Measurements from ENCODE around the gene SPATC1L. TPM values are rescaled to one million over a fixed set of nuclear protein-coding genes. Genes with fewer than 3 reads are reported as not detected.
"Not testable (repeated sequence)": the region's sequence is repeated elsewhere in the genome, so short reads cannot be mapped to it uniquely, and the experiment has no call there.

The SPATC1L gene
- total RNA-seq, 2 donors from 2014 or later, result 7.1 to 8.9 TPM

DNA sequence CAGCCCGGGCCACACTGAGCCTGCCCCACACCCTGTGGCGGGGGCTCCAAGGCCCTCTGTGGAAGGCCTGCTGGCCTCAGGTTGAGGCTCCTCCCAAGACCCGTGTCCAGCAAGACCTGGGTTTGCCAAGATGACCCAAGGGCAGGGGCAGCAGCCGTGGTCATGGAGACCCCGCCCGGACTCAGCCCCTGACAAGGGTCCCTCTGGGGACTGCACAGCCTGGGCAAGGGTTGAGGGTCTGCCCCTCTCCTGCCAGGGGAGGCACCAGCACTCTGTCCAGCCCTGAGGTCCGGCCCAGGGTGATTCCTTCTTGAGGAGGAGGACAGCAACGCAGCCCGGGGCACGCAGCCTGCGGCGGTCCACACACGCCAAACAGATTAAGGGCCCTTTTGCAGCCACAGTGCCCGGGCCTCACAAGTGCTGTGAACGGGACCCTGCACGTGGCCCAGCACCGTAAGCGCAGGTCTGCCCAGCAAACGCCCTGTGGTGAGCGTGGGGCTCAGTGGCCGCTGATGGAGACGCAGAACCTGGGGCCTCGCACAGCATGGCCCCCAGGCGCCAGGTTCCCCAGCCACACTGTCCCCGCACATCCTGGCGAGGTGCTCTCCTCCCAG, 3.4 kb downstream of the SPATC1L start:
- H3K27ac Mint-ChIP-seq, result no peak overlapping the region
- no peak for ATAC-seq
- peaks cover 4 to 9% of the 10 kb centered on the region in 2 donors for H3K36me3 Mint-ChIP-seq
- H3K9me3 Mint-ChIP-seq, result peaks cover 0 to 5% of the 10 kb centered on the region in 2 donors
- no peak for DNase-seq (ENCODE audit: low spot score in 2 of 2)

DNA sequence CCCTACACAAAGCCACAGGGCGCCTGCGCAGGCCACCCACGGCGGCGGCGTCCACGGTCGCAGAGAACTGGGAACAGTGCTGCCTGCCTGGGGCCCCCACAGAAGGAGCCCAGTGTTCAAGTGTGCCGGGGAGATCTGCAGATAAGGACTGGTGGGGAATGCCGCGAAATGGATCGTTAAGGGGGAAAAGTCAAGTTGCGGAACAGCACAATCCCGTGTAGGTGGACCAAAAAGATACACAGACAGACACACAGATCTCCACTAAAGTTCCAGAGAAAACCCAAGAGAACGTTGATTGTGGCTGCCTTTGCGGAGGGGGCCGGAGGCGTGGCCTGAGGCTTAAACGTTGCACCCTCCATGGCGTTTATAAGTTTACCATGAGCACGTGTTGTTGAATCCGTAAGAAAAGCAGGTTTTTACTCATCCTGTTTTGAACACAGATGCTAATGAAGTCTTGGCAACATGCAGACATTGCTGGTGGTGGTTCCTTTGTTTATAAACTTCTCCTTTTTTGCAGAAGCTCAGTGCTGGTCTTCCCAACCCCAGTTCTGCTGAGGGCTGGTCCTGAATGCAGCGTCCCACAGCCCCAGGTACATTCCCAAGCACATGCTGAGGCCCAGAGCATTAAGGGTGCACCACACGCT, 4.1 kb downstream of the SPATC1L start:
- DNase-seq (ENCODE audit: low spot score in 2 of 2) (no peak), ATAC-seq (no peak)
- peaks cover 0 to 6% of the 10 kb centered on the region in 2 donors for H3K9me3 Mint-ChIP-seq
- peaks cover 10 to 11% of the 10 kb centered on the region in 2 donors for H3K36me3 Mint-ChIP-seq
- H3K27ac Mint-ChIP-seq, result no peak overlapping the region

DNA sequence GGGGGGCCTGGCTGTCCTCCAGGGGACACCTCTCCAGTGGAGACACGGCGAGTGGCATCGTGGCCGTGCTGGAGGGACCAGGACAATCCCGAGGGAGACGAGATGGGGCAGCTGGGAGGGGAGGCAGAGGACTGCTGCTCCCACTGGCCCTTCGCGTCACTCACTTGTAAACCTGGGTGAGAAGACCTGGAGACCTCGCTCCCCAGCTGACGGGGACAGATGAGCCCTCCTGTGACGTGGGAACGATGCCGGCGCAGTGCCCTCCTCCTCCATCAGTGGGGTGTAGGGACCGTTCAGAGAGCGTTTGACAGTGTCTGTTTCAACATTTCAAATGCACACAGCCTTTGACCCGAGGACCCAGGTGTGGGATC, 4.6 kb downstream of the SPATC1L start:
- Mint-ChIP-seq H3K36me3 (peaks cover 14 to 16% of the 10 kb centered on the region in 2 donors), H3K27ac (no peak overlapping the region), H3K9me3 (peaks cover 0 to 11% of the 10 kb centered on the region in 2 donors)
- no peak for ATAC-seq
- no peak for DNase-seq (ENCODE audit: low spot score in 2 of 2)

DNA sequence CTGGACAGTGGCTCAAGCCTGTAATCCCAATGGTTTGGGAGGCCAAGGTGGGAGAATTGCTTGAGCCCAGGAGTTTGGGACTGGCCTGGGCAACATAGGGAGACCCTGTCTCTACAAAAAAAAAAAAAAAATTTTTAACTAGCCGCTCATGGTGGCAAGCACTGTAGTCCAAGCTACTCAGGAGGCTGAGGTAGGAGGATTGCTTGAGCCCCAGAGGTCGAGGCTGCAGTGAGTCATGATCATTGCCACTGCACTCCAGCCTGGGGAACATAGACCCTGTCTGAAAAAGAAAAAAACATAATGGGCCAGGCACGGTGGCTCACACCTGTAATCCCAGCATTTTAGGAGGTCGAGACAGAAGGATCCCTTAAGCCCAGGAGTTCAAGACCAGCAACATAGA, 5.3 kb downstream of the SPATC1L start:
- peaks cover 0 to 16% of the 10 kb centered on the region in 2 donors for H3K9me3 Mint-ChIP-seq
- DNase-seq (ENCODE audit: low spot score in 2 of 2), result no peak
- H3K36me3 Mint-ChIP-seq, result peaks cover 20 to 22% of the 10 kb centered on the region in 2 donors
- no peak overlapping the region for H3K27ac Mint-ChIP-seq
- ATAC-seq, result no peak

DNA sequence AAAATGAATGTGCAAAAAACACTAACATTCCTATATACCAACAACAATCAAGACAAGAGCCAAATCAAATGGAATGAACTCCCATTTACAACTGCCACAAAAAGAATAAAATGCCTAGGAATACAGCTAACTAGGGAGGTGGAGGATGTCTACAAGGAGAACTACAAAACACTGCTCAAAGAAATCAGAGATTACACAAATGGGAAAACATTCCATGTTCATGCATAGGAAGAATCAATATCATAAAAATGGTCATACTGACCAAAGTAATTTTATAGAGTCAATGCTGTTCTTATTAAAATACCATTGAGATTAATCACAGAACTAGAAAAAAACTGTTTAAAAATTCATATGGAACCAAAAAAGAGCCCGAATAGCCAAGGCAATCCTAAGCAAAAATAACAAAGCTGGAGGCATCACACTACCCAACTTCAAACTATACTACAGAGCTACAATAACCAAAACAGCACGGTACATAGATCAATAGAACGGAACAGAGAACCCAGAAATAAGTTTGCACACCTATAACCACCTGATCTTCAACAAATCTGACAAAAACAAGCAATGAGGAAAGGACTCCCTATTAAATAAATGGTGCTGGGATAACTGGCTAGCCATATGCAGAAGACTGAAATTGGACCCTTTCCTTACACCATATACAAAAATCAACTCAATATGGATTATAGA, 7.7 kb downstream of the SPATC1L start:
- ATAC-seq; H3K27ac Mint-ChIP-seq; DNase-seq (ENCODE audit: low spot score in 2 of 2): not testable (repeated sequence)
- Mint-ChIP-seq H3K36me3 (peaks cover 27% of the 10 kb centered on the region in 2 donors), H3K9me3 (peaks cover 0 to 21% of the 10 kb centered on the region in 2 donors)

DNA sequence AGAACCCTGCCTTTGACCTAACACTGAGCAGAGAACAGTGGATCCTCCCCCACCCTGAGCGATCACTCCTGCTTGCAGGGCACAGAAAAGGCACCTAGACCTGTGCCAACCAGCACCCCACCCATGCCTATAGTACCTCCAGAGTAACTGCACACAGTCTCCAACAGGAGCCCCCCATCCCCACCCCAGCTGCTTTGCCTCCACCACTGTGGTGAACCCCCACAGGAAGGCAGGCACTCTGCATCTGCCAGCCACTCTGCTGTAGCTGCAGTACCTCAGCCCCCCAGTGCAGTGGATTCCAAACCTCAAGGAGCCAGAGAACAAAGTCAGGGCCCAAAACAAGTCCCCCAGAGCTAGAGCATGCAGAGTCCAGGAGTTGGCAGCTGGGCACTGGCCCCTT, 10.7 kb downstream of the SPATC1L start:
- DNase-seq (ENCODE audit: low spot score in 2 of 2) (peak in 1 of 2 donors; percentile 44), ATAC-seq (no peak)
- Mint-ChIP-seq H3K36me3 (peaks cover 27% of the 10 kb centered on the region in 2 donors), H3K27ac (no peak overlapping the region), H3K9me3 (peaks cover 0 to 21% of the 10 kb centered on the region in 2 donors)

DNA sequence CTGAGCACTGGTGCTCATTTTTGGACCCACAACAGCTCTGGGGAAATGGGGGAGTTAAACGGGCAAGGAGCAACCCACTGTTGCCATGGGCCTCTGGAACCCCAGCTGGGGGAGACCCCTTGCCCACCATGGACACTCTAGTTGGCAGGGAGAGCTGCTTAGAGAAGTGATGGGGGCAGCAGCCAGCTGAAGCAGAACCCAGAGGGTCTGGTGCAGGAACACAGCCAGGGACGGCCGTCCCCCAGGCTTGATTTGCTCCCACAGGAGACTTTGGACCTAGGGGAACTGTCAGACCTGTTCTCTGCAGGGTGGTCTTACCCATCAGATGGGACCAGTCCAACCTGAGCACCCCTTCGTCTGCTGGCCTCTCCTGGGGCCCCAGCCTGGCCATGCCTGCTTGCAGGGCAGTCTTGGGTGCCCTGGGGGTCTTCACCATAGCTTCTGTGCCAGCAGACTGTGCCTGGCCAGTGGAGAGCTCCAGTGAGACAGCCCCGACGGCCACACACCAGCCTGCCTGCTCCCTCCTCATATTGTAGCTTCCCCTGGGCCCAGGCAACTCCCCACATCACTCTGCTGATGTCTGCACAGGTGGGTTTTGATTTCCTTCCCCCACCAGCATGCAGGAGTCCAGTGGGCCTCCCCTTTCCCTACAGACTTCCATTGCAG, 11.3 kb downstream of the SPATC1L start:
- H3K27ac Mint-ChIP-seq, result no peak overlapping the region
- H3K9me3 Mint-ChIP-seq, result peaks cover 0 to 21% of the 10 kb centered on the region in 2 donors
- no peak for DNase-seq (ENCODE audit: low spot score in 2 of 2)
- ATAC-seq, result no peak
- H3K36me3 Mint-ChIP-seq, result peaks cover 27% of the 10 kb centered on the region in 2 donors

DNA sequence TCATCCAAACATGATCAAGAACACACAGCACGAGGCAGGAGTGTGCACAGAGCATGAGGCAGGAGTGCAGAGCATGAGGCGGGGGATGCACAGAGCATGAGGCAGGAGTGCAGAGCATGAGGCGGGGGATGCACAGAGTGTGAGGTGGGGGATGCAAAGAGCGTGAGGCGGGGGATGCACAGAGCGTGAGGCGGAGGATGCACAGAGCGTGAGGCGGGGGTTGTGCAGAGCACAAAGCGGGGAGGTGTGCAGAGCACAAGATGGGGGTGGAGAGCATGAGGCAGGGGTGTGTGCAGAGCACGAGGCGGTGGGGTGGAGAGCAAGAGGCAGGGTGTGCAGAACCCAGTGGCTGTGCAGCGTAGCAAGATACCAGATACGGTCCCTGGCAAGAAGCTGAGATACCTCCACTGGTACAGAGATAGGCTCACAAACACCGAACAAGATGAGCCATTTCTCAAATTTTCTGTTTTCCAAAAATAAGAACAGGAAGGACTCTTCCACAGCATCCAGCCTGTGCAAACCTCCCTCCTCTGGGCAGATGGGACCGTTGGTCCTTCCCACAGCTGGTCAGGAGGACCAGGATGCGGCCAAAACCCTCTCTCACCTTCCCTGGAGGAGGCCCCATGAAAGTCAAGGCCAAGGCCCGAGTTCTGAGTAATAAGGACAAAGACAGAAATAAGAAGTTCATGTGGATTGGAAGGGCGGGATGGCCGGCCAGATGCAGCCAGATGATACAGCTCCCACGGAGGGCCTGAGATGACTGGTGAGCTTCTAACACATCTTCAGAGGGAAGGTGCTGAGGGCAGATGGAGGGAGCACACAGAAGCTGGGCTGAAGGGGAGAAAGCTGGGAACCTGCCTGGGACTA, 12.0 kb downstream of the SPATC1L start:
- DNase-seq (ENCODE audit: low spot score in 2 of 2) (no peak), ATAC-seq (no peak)
- Mint-ChIP-seq H3K9me3 (peaks cover 0 to 21% of the 10 kb centered on the region in 2 donors), H3K36me3 (peaks cover 27% of the 10 kb centered on the region in 2 donors), H3K27ac (no peak overlapping the region)

DNA sequence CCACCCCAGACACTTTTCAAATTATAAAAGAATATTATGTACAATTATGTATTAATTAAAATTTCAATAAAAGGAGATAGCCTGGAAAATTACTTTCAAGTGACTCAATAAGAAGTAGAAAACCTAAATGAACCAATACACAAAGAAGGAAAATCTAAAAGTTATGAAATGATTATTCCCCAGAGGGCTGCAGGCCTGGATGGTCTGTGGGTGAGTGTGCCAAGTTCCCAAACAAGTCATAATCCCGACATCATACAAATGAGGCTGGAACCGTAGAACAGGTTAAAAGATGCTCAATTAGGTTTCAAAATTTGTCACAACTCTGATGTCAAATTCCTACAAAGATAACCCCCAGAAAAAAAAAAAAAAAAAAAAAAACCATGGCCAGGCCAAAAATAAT, 12.7 kb downstream of the SPATC1L start:
- no peak for ATAC-seq
- DNase-seq (ENCODE audit: low spot score in 2 of 2), result no peak
- H3K9me3 Mint-ChIP-seq, result peaks cover 0 to 21% of the 10 kb centered on the region in 2 donors
- peaks cover 25 to 27% of the 10 kb centered on the region in 2 donors for H3K36me3 Mint-ChIP-seq
- H3K27ac Mint-ChIP-seq, result no peak overlapping the region

DNA sequence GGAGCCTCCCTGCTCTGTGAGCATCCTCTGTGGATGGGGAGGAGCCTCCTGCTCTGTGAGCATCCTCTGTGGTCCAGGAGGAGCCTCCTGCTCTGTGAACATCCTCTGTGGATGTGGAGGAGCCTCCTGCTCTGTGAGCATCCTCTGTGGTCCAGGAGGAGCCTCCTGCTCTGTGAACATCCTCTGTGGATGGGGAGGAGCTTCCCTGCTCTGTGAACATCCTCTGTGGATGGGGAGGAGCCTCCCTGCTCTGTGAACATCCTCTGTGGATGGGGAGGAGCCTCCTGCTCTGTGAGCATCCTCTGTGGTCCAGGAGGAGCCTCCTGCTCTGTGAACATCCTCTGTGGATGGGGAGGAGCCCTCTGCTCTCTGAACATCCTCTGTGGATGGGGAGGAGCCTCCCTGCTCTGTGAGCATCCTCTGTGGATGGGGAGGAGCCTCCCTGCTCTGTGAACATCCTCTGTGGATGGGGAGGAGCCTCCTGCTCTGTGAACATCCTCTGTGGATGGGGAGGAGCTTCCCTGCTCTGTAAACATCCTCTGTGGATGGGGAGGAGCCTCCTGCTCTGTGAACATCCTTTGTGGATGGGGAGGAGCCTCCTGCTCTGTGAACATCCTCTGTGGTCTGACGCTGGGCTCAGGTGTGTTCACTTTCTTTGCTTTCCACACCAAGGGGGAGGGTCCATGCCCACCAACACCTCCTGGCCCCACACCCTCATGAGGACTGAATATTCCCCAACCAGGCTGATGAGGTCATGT, 13.6 kb downstream of the SPATC1L start:
- not testable (repeated sequence) for ATAC-seq
- Mint-ChIP-seq H3K27ac (peak overlapping the region; percentile 9 to 53), H3K36me3 (peaks cover 17 to 20% of the 10 kb centered on the region in 2 donors)

DNA sequence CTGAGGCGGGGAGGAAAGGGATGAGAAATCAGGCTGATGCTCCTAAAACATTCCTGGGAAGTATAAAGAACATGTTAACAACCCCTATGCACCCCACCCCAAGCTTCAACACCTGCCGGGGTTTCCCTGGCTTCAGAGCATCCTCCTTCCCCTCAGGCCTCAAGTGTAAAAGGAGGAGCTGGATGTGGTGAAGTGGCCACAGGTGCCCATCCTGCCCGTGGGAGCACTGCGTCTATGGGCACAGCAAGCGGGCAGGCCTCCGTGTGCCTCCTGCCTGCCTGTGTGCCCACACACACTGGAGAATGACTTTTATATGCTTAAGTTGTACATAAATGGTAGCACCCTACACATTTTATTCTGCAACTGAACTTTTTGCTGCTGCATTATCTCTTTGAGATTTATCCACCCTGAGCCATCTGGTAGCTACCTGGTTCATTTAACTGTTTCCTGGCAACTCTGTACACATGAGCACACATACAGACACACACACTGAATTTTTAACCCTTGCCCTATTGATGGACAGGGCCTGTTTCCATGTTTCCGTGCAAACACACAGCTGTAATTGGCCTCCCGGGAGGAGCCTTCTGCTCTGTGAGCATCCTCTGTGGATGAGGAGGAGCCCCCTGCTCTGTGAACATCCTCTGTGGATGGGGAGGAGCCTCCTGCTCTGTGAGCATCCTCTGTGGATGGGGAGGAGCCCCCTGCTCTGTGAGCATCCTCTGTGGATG, 15.4 kb downstream of the SPATC1L start:
- no peak for DNase-seq (ENCODE audit: low spot score in 2 of 2)
- Mint-ChIP-seq H3K36me3 (peaks cover 5 to 6% of the 10 kb centered on the region in 2 donors), H3K9me3 (peaks cover 0 to 5% of the 10 kb centered on the region in 2 donors), H3K27ac (no peak overlapping the region)
- no peak for ATAC-seq

More for the DNA sequence above, 13.6 kb downstream of the SPATC1L start:
- DNase-seq (ENCODE audit: low spot score in 2 of 2), result not testable (repeated sequence)
- peaks cover 0 to 14% of the 10 kb centered on the region in 2 donors for H3K9me3 Mint-ChIP-seq

DNA sequence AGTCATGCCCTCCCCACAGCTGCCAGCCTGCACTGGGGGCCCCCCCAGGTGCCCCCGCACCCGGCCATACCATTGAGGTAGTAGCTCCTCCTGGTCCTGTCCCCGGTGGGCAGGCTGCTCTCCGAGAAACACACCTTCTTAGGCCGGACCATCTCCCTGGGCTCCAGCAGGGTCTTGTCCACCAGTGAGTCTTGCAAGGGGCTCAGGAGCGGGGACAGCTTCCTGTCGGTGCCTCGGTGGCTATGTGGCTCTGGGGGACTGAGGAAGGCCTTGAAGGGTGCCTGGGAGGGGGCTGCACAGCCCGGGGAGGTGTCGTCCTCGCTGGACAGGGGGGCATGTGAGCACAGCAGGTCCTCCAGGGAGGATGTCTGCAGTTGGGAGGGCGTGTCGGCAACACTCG, 16.0 kb downstream of the SPATC1L start:
- Mint-ChIP-seq H3K9me3 (no peaks in the 10 kb centered on the region), H3K27ac (no peak overlapping the region), H3K36me3 (peaks cover 0 to under 1% of the 10 kb centered on the region in 2 donors)
- no peak for ATAC-seq
- DNase-seq (ENCODE audit: low spot score in 2 of 2), result no peak

DNA sequence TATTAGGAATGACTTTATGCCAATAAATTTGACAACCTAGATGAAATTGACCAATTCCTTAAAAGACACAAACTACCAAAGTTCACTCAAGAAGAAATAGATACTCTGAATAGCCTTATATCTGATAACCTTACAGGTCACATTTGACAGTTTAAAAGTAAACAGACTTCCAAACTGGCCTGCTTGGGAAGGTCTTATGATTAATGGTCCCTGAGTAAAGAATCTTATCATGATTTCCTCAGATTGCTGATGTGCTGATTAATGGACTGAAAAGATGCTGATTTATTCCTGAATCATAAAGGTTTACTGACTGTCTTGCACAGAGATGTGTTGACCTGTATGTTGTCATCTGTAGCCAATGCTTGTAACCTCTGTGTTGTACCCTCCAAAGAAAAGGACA, 19.2 kb downstream of the SPATC1L start:
- no peak for DNase-seq (ENCODE audit: low spot score in 2 of 2)
- no peak for ATAC-seq
- H3K36me3 Mint-ChIP-seq, result no peaks in the 10 kb centered on the region
- no peaks in the 10 kb centered on the region for H3K9me3 Mint-ChIP-seq
- no peak overlapping the region for H3K27ac Mint-ChIP-seq

DNA sequence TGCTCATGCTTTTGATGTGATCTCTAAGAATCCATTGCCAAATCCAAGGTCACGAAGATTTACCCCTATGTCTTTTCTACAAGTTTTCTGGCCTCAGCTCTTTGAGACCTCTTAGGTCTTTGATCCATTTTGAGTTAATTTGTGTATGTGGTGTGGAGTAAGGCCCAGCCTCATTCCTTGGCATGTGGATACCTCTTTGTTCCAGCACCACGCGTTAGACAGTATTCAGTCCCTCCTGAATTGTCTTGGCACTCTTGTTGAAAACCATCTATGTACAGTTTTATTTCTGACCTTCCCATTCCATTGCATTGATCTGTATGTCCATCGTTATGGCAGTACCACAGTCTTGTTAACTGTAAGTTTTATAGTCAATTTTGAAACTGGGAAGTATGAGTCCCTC, 20.9 kb downstream of the SPATC1L start:
- no peaks in the 10 kb centered on the region for H3K9me3 Mint-ChIP-seq
- no peaks in the 10 kb centered on the region for H3K36me3 Mint-ChIP-seq
- DNase-seq (ENCODE audit: low spot score in 2 of 2) (no peak), ATAC-seq (no peak)
- H3K27ac Mint-ChIP-seq, result peak overlapping the region in 1 of 2 donors; percentile 38
